Measurements from ENCODE around the gene HIBADH. TPM values are rescaled to one million over a fixed set of nuclear protein-coding genes. Genes with fewer than 3 reads are reported as not detected.

The HIBADH gene
- total RNA-seq, 1 donor from 2014 or later: 15.4 TPM

DNA sequence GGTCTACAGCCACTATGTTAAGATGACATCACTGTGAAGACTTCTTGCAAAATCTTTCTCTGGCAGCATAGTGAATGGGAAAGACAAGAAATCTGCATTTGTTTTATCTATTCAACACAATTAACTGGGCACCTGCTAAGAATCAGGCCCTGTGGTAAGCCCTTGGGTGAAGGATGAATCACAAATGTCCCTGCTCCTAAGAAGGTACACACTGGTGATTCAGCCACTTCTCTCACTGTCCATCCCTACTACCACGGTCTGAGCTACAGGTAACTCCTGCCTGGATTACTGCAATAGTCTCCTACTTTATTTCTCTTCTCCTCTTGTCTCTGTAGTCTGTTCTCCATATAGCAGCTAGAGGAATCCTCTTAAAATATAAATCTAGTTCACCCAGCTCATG is 116.1 kb downstream of the HIBADH start:
- no peak for DNase-seq (ENCODE audit: low spot score)
- H3K27me3 Mint-ChIP-seq (ENCODE audit: unreplicated experiment): no peaks in the 10 kb centered on the region
- no peaks in the 10 kb centered on the region for H3K9me3 Mint-ChIP-seq (ENCODE audit: unreplicated experiment)
- no peaks in the 10 kb centered on the region for H3K4me1 Mint-ChIP-seq (ENCODE audit: unreplicated experiment)
- TF ChIP-seq, protein P1, sequence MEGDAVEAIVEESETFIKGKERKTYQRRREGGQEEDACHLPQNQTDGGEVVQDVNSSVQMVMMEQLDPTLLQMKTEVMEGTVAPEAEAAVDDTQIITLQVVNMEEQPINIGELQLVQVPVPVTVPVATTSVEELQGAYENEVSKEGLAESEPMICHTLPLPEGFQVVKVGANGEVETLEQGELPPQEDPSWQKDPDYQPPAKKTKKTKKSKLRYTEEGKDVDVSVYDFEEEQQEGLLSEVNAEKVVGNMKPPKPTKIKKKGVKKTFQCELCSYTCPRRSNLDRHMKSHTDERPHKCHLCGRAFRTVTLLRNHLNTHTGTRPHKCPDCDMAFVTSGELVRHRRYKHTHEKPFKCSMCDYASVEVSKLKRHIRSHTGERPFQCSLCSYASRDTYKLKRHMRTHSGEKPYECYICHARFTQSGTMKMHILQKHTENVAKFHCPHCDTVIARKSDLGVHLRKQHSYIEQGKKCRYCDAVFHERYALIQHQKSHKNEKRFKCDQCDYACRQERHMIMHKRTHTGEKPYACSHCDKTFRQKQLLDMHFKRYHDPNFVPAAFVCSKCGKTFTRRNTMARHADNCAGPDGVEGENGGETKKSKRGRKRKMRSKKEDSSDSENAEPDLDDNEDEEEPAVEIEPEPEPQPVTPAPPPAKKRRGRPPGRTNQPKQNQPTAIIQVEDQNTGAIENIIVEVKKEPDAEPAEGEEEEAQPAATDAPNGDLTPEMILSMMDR (IDR thresholded peaks at IDR 0.05; ENCODE audit: unreplicated experiment): no peak
- no peaks in the 10 kb centered on the region for H3K36me3 Mint-ChIP-seq (ENCODE audit: low read depth, unreplicated experiment)
- H3K27ac Mint-ChIP-seq (ENCODE audit: unreplicated experiment): no peak overlapping the region
- H3K4me3 Mint-ChIP-seq (ENCODE audit: unreplicated experiment): no peak overlapping the region

DNA sequence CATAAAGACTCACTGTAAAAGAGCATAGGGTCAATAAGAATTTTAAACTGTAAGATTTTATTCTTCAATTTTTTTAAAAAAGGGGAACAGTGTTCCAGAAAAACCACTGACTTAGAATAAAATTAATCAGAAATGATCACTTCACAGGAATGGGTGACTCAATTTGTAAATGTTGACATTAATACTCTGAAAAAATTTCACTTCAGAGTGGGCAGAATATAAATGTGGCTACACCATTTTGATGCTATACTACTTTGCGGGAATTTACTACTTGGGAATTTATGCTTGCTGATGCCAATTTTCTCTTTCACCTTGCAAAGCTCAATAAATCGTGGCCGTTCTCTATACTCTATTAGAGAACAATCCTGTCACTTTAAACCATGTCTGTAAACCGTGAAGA is 126.9 kb downstream of the HIBADH start:
- DNase-seq (ENCODE audit: low spot score): no peak

DNA sequence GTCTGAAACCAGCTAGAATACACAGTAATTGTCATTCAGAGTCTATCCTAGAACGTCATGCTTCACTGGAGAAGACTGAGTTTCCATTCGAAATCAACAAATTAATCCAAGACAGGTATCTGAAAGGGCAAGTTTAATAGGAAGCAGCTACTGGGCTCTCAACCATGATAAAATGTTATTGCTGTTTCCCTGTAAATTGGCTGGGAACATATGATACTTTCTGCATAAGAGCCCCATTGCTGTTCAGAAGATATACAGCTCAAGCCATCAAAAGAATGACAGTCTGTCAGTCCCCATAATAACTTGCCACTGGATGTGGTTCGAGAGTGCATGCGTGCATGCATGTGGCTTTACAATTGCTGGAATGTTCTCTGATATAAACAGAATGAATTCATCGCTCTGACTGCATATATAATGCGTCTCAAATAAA is 129.0 kb downstream of the HIBADH start:
- no peak for DNase-seq (ENCODE audit: low spot score)
- Mint-ChIP-seq H3K36me3 (ENCODE audit: low read depth, unreplicated experiment) (peaks cover 11% of the 10 kb centered on the region), H3K27me3 (ENCODE audit: unreplicated experiment) (no peaks in the 10 kb centered on the region), H3K9me3 (ENCODE audit: unreplicated experiment) (no peaks in the 10 kb centered on the region), H3K27ac (ENCODE audit: unreplicated experiment) (no peak overlapping the region), H3K4me3 (ENCODE audit: unreplicated experiment) (no peak overlapping the region), H3K4me1 (ENCODE audit: unreplicated experiment) (no peaks in the 10 kb centered on the region)
- TF ChIP-seq, protein P1 (IDR thresholded peaks at IDR 0.05; ENCODE audit: unreplicated experiment): no peak

More for the DNA sequence above, 126.9 kb downstream of the HIBADH start:
- peaks cover under 1% of the 10 kb centered on the region for H3K36me3 Mint-ChIP-seq (ENCODE audit: low read depth, unreplicated experiment)
- H3K9me3 Mint-ChIP-seq (ENCODE audit: unreplicated experiment): no peaks in the 10 kb centered on the region
- no peaks in the 10 kb centered on the region for H3K27me3 Mint-ChIP-seq (ENCODE audit: unreplicated experiment)
- H3K27ac Mint-ChIP-seq (ENCODE audit: unreplicated experiment): no peak overlapping the region
- no peak overlapping the region for H3K4me3 Mint-ChIP-seq (ENCODE audit: unreplicated experiment)
- TF ChIP-seq, protein P1 (IDR thresholded peaks at IDR 0.05; ENCODE audit: unreplicated experiment): no peak
- no peaks in the 10 kb centered on the region for H3K4me1 Mint-ChIP-seq (ENCODE audit: unreplicated experiment)

DNA sequence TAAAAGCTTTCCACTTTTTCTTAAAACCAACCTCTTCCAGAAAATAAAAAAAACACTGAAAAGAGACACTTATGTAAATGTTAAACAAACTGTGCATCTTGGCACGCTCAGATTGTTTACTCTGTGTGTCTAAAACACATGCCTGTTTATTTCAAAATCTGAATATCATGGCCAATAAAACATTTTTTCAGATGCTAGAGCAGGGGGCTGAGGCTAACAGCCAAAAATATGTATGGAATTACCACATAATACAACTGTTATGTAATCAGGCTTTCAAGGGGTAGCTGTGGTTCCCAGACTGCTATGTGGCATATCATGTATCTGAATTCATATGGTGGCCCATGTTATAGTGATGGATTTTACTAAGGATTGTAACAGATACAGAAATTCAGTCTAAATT is 130.4 kb downstream of the HIBADH start:
- Mint-ChIP-seq H3K27me3 (ENCODE audit: unreplicated experiment) (no peaks in the 10 kb centered on the region), H3K4me3 (ENCODE audit: unreplicated experiment) (no peak overlapping the region), H3K4me1 (ENCODE audit: unreplicated experiment) (no peaks in the 10 kb centered on the region), H3K27ac (ENCODE audit: unreplicated experiment) (no peak overlapping the region), H3K36me3 (ENCODE audit: low read depth, unreplicated experiment) (peaks cover 11% of the 10 kb centered on the region), H3K9me3 (ENCODE audit: unreplicated experiment) (no peaks in the 10 kb centered on the region)
- no peak for DNase-seq (ENCODE audit: low spot score)
- TF ChIP-seq, protein P1 (IDR thresholded peaks at IDR 0.05; ENCODE audit: unreplicated experiment): no peak

DNA sequence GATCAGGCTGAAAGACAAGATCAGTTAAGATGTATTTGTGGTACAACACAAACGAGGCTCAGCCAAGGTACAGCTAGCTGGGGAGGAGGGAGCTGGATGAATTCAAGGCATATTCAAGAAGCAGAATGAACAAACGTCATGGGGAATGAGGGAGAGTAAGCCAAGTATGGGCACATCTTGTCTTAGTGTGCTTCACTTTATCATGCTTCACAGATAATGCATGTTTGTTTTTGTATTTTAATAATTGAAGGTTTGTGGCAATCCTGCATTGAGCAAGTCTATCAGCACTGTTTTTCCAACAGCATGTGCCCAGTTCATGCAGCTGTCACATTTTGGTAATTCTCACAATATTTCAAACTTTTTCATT is 135.4 kb downstream of the HIBADH start:
- no peak for DNase-seq (ENCODE audit: low spot score)
- no peak overlapping the region for H3K4me3 Mint-ChIP-seq (ENCODE audit: unreplicated experiment)
- TF ChIP-seq, protein P1 (IDR thresholded peaks at IDR 0.05; ENCODE audit: unreplicated experiment): no peak
- peaks cover 3% of the 10 kb centered on the region for H3K4me1 Mint-ChIP-seq (ENCODE audit: unreplicated experiment)
- no peaks in the 10 kb centered on the region for H3K9me3 Mint-ChIP-seq (ENCODE audit: unreplicated experiment)
- H3K27me3 Mint-ChIP-seq (ENCODE audit: unreplicated experiment): no peaks in the 10 kb centered on the region
- no peak overlapping the region for H3K27ac Mint-ChIP-seq (ENCODE audit: unreplicated experiment)
- peaks cover 11% of the 10 kb centered on the region for H3K36me3 Mint-ChIP-seq (ENCODE audit: low read depth, unreplicated experiment)

Data from endothelial cell (in vitro differentiated cells).